HEK293T (cell line): ENCODE results near the gene HSPA1L.
"Not testable (repeated sequence)": the region's sequence is repeated elsewhere in the genome, so short reads cannot be mapped to it uniquely, and the experiment has no call there.

ENCODE experiments used
- CTCF ChIA-PET: fragments of 350-600 bp; formaldehyde crosslinking; extraction: SDS; loops from one replicate; lab custom pipeline; 2021; ENCODE audit warnings: antibody characterized with exemption, inconsistent platforms; lab: Yijun Ruan, JAX
- POLR2A ChIA-PET: fragments of 350-600 bp; formaldehyde crosslinking; extraction: SDS; loops from one replicate; lab custom pipeline; 2020; ENCODE audit warnings: antibody characterized with exemption, inconsistent platforms; lab: Yijun Ruan, JAX
- DNase-seq: peaks from one replicate; pipeline ENCODE4 v3.0.0; 2012; ENCODE audit warnings: mixed read lengths; ENCODE audit errors: extremely low spot score
- ARNT ChIP-seq: fragments of 450-650 bp; IDR thresholded peaks from 2 replicates; pipeline ENCODE4 v1.6.1; 2017; ENCODE audit warnings: mild to moderate bottlenecking
- BHLHE40 ChIP-seq: fragments of 450-650 bp; IDR thresholded peaks from 2 replicates; pipeline ENCODE4 v1.6.1; 2016; ENCODE audit warnings: mild to moderate bottlenecking, moderate library complexity, borderline replicate concordance
- CTBP1 ChIP-seq: fragments of 450-650 bp; IDR thresholded peaks from 2 replicates; pipeline ENCODE4 v1.6.1; 2016; ENCODE audit warnings: borderline replicate concordance
- ELF4 ChIP-seq: fragments of 450-650 bp; IDR thresholded peaks from 2 replicates; pipeline ENCODE4 v1.6.1; 2017; ENCODE audit warnings: antibody characterized with exemption
- FOXA1 ChIP-seq: fragments of 450-650 bp; IDR thresholded peaks from 2 replicates; pipeline ENCODE4 v1.6.1; 2016; ENCODE audit warnings: mild to moderate bottlenecking
- FOXK2 ChIP-seq: fragments of 450-650 bp; IDR thresholded peaks from 2 replicates; pipeline ENCODE4 v1.6.1; 2016; ENCODE audit warnings: mild to moderate bottlenecking
- FOXM1 ChIP-seq: fragments of 450-650 bp; IDR thresholded peaks from 2 replicates; pipeline ENCODE4 v1.6.1; 2017; ENCODE audit warnings: mild to moderate bottlenecking, borderline replicate concordance
- HDGF ChIP-seq: fragments of 450-650 bp; IDR thresholded peaks from 2 replicates; pipeline ENCODE4 v1.6.1; 2017; ENCODE audit warnings: antibody characterized with exemption, borderline replicate concordance
- L3MBTL2 ChIP-seq: fragments of 450-650 bp; conservative IDR thresholded peaks from 2 replicates; pipeline ENCODE4 v1.6.1; 2016; ENCODE audit warnings: mild to moderate bottlenecking
- LEF1 ChIP-seq: fragments of 450-650 bp; IDR thresholded peaks from 2 replicates; pipeline ENCODE4 v1.6.1; 2017; ENCODE audit warnings: mild to moderate bottlenecking, borderline replicate concordance
- NFRKB ChIP-seq: fragments of 450-650 bp; IDR thresholded peaks from 2 replicates; pipeline ENCODE4 v1.6.1; 2016; ENCODE audit warnings: mild to moderate bottlenecking, moderate library complexity
- SP1 ChIP-seq: fragments of 450-650 bp; IDR thresholded peaks from 2 replicates; pipeline ENCODE4 v1.6.1; 2017
- SUZ12 ChIP-seq: fragments of 450-650 bp; IDR thresholded peaks from 2 replicates; pipeline ENCODE4 v1.6.1; 2016; ENCODE audit warnings: mild to moderate bottlenecking
- TARDBP ChIP-seq: fragments of 450-650 bp; IDR thresholded peaks from 2 replicates; pipeline ENCODE4 v1.6.1; 2016
- ZNF384 ChIP-seq: fragments of 450-650 bp; IDR thresholded peaks from 2 replicates; pipeline ENCODE4 v1.6.1; 2016
- TF ChIP-seq, protein P1 (sequence below): fragments of 450-650 bp; IDR thresholded peaks from 2 replicates; pipeline ENCODE4 v1.6.1; 2016

HSPA1L gene

DNA sequence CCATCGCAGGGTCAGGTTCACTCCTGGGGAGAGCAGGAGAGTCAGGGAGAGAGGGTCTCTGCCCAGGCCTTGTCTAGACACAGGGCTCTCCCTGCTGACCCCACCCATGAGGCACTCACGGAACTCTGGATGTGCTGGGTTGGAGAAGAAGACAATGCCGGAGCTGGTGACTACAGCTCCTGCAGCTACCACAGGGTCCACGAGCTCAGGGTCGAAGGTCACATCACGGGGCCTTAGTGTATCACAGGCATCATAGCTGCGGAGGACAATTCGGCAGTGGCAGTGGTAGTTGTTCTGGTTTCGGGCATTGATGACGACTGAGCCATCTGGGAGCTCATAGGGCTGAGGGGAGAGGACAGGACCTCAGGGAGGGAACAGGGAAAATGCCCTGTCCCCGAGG, 44.8 kb upstream of the HSPA1L start:
- TF ChIP-seq FOXK2 (no peak), FOXM1 (no peak), CTBP1 (no peak), ARNT (no peak), HDGF (no peak), NFRKB (no peak), L3MBTL2 (no peak), SP1 (no peak), SUZ12 (no peak)
- no peak for DNase-seq
- ChIA-PET POLR2A (interaction anchor here (0.8 to 1.0 kb wide), 2 partner anchors 20 to 64 kb away, joined by 3 read pairs; partner anchors contain the start of gene VARS1), CTCF (no interaction called here)

DNA sequence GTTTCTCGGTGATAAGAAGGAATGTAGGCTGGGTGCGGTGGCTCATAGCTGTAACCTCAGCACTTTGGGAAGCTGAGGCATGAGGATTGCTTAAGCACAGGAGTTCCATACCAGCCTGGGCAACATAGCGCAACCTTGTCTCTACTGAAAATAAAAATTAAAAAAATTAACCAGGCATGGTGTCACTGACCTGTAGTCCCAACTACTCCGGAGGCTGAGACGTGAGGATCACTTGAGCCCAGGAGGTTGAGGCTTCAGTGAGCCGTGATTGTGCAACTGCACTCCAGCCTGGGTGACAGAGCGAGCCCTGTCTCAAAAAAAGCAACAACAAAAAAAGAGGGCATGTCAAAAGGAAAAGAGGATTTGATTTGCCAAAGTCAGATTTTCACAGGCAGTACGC, 43.6 kb upstream of the HSPA1L start:
- ChIA-PET POLR2A (no interaction called here), CTCF (no interaction called here)
- no peak for TF ChIP-seq HDGF
- no peak for TF ChIP-seq FOXA1
- TF ChIP-seq L3MBTL2, result no peak
- TF ChIP-seq, protein P1, sequence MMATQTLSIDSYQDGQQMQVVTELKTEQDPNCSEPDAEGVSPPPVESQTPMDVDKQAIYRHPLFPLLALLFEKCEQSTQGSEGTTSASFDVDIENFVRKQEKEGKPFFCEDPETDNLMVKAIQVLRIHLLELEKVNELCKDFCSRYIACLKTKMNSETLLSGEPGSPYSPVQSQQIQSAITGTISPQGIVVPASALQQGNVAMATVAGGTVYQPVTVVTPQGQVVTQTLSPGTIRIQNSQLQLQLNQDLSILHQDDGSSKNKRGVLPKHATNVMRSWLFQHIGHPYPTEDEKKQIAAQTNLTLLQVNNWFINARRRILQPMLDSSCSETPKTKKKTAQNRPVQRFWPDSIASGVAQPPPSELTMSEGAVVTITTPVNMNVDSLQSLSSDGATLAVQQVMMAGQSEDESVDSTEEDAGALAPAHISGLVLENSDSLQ, result no peak
- no peak for TF ChIP-seq CTBP1
- TF ChIP-seq SUZ12, result no peak
- TF ChIP-seq SP1, result no peak
- no peak for TF ChIP-seq ZNF384
- no peak for TF ChIP-seq ELF4
- no peak for TF ChIP-seq NFRKB
- no peak for TF ChIP-seq FOXK2
- no peak for TF ChIP-seq TARDBP
- no peak for TF ChIP-seq LEF1
- no peak for DNase-seq

DNA sequence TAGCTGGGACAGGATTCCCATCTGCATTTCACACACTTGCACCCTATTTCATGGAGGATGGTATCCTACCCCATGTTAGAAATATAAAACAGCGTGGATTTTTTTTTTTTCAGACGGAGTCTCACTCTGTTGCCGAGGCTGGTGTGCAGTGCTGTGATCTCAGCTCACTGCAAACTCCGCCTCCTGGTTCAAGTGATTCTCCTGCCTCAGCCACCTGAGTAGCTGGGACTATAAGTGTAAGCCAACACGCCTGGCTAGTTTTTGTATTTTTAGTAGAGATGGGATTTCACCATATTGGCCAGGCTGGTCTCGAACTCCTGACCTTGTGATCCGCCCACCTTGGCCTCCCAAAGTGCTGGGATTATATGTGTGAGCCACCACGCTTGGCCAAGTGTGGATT, 42.7 kb upstream of the HSPA1L start:
- DNase-seq, CTCF ChIA-PET: not testable (repeated sequence)
- POLR2A ChIA-PET, result interaction anchor here (0.7 kb wide), 1 partner anchor 16 kb away, joined by 3 read pairs; no protein-coding TSS in a partner anchor

DNA sequence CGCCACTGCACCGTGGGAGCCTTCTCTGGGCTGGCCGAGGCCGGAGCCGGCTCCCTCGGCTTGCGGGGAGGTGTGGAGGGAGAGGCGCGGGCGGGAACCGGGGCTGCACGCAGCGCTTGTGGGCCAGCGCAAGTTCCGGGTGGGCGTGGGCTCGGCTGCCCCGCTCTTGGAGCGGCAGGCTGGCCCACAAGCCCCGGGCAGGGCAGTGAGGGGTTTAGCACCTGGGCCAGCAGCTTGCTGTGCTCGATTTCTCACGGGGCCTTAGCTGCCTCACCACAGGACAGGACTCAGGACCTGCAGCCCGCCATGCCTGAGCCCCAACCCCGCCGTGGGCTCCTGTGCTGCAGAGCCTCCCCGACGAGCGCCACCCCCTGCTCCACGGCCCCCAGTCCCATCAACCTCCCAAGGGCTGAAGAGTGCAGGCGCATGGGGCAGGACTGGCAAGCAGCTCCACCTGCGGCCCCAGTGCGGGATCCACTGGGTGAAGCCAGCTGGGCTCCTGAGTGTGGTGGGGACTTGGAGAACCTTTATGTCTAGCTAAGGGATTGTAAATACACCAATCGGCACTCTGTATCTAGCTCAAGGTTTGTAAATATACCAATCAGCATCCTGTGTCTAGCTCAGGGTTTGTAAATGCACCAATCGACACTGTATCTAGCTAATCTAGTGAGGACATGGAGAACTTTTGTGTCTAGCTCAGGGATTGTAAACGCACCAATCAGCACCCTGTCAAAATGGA, 37.1 kb upstream of the HSPA1L start:
- POLR2A ChIA-PET, result interaction anchor here (1.0 to 2.5 kb wide), 3 partner anchors 11 to 37 kb away, joined by 3 to 7 read pairs (median 4); partner anchors contain the start of genes HSPA1A, HSPA1L and NEU1
- not testable (repeated sequence) for DNase-seq
- CTCF ChIA-PET, result interaction anchor here (0.6 kb wide), 1 partner anchor 126 kb away, joined by 4 read pairs; no protein-coding TSS in a partner anchor

DNA sequence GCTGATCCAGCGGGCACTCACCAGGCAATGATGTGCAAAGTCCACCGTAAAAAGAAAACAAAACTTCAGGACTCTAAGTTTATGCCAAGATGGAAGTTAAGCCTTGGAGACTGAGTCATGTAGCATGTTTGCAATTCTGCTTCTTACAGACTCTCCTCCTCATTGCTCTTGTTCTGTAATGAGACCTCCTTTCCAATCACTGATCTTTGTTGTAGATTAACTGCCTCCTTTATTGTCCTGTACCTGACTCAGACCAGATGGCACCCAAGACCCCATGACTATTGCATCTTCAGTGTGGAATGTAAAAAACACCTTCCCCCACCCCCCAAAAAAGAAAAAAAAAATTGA, 36.4 kb upstream of the HSPA1L start:
- ChIA-PET CTCF (interaction anchor here (0.6 kb wide), 2 partner anchors 81 to 127 kb away, joined by 3 to 4 read pairs; no protein-coding TSS in a partner anchor), POLR2A (interaction anchor here (1.0 to 2.5 kb wide), 2 partner anchors 17 to 37 kb away, joined by 3 to 7 read pairs; partner anchors contain the start of genes HSPA1A and HSPA1L)
- DNase-seq, result no peak
- TF ChIP-seq NFRKB (no peak), ARNT (no peak), FOXA1 (no peak), SUZ12 (no peak), CTBP1 (no peak)

DNA sequence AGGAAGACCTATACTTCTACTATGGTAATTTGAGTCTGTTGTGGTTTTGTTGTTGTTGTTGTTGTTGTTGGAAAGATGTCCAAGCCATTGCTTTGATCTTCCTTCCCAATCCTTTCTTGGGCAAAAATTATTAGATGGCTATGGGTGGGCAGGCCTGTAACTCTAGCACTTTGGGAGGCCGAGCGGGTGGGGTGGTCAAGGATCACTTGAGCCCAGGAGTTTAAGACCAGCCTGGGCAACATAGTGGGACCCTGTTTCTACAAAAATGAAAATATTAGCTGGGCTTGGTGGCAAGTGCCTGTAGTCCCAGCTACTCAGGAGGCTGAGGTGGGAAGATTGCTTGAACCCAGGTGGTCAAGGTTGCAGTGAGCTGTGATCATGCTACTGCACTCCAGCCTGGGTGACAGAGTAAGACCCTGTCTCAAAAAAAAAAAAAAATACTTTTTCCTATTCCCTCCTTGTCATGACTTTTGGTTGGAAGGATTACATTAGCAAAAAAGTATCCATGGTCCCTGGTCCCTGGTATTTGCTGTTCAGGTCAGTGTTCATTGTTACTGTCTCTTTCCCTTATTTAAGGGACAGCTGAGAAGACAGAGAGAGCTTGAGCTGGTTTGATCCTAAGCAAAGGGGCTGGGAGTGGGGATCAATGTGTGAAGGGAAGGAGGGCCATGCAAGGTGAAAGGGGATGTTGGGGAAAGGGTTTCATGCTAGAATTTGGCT, 35.8 kb upstream of the HSPA1L start:
- ChIA-PET CTCF (interaction anchor here (0.6 kb wide), 1 partner anchor 81 kb away, joined by 3 read pairs; no protein-coding TSS in a partner anchor), POLR2A (interaction anchor here (1.0 to 2.5 kb wide), 2 partner anchors 16 to 36 kb away, joined by 3 to 7 read pairs; partner anchors contain the start of genes HSPA1A and HSPA1L)
- TF ChIP-seq TARDBP (no peak), ZNF384 (no peak), L3MBTL2 (no peak), FOXM1 (no peak), LEF1 (no peak), CTBP1 (no peak), SUZ12 (no peak), ELF4 (no peak), SP1 (no peak), HDGF (no peak), FOXK2 (no peak), BHLHE40 (no peak), ARNT (no peak), FOXA1 (no peak)
- TF ChIP-seq, protein P1, result no peak
- DNase-seq, result no peak
